ENCODE measurements around the gene DDX6.
"Not testable (repeated sequence)": the region's sequence is repeated elsewhere in the genome, so short reads cannot be mapped to it uniquely, and the experiment has no call there.

DDX6 gene

GRCh38 chr11:118740892-118741291 lies 50.1 kb downstream of the DDX6 start:
- DNase-seq: no peak

GRCh38 chr11:118735203-118735602 lies 55.8 kb downstream of the DDX6 start:
- DNase-seq: no peak

GRCh38 chr11:118734031-118734430 lies 56.9 kb downstream of the DDX6 start:
- no peak for DNase-seq

GRCh38 chr11:118729753-118730152 lies 61.2 kb downstream of the DDX6 start:
- DNase-seq: not testable (repeated sequence)

- DNase-seq: not testable (repeated sequence)
These were observed 62.9 kb downstream of the DDX6 start for GRCh38 chr11:118728112-118728511.

GRCh38 chr11:118727721-118728066 lies 63.3 kb downstream of the DDX6 start:
- DNase-seq: not testable (repeated sequence)

- not testable (repeated sequence) for DNase-seq
These were observed 63.8 kb downstream of the DDX6 start for GRCh38 chr11:118727001-118727720.

GRCh38 chr11:118721478-118722015 lies 69.4 kb downstream of the DDX6 start:
- DNase-seq: not testable (repeated sequence)

GRCh38 chr11:118720740-118721139 lies 70.2 kb downstream of the DDX6 start:
- not testable (repeated sequence) for DNase-seq

- DNase-seq: not testable (repeated sequence)
These were observed 70.9 kb downstream of the DDX6 start for GRCh38 chr11:118720078-118720477.

GRCh38 chr11:118718562-118718961 lies 72.4 kb downstream of the DDX6 start:
- DNase-seq: not testable (repeated sequence)

- DNase-seq: not testable (repeated sequence)
These were observed 73.2 kb downstream of the DDX6 start for GRCh38 chr11:118717733-118718132.

GRCh38 chr11:118717221-118717620 lies 73.7 kb downstream of the DDX6 start:
- not testable (repeated sequence) for DNase-seq

- DNase-seq: no peak
These were observed 75.1 kb downstream of the DDX6 start for GRCh38 chr11:118715837-118716260.

GRCh38 chr11:118715245-118715831 lies 75.6 kb downstream of the DDX6 start:
- no peak for DNase-seq

GRCh38 chr11:118714816-118715215 lies 76.1 kb downstream of the DDX6 start:
- DNase-seq: no peak

GRCh38 chr11:118714416-118714815 lies 76.5 kb downstream of the DDX6 start:
- not testable (repeated sequence) for DNase-seq

GRCh38 chr11:118708296-118708695 lies 82.7 kb downstream of the DDX6 start:
- no peak for DNase-seq

- DNase-seq: peak; percentile 52
These were observed 84.5 kb downstream of the DDX6 start for GRCh38 chr11:118706546-118706825.

- DNase-seq: no peak
These were observed 85.0 kb downstream of the DDX6 start for GRCh38 chr11:118705791-118706545.

GRCh38 chr11:118705111-118705741 lies 85.7 kb downstream of the DDX6 start:
- peak; percentile 65 for DNase-seq

- DNase-seq: no peak
These were observed 87.3 kb downstream of the DDX6 start for GRCh38 chr11:118703563-118704106.
